ENCODE data around the gene SLC22A6. TPM values are rescaled to one million over a fixed set of nuclear protein-coding genes. Genes with fewer than 3 reads are reported as not detected.

SLC22A6 gene
- total and polyA plus RNA-seq, 2 experiments from 2014 or later: not detected

DNA sequence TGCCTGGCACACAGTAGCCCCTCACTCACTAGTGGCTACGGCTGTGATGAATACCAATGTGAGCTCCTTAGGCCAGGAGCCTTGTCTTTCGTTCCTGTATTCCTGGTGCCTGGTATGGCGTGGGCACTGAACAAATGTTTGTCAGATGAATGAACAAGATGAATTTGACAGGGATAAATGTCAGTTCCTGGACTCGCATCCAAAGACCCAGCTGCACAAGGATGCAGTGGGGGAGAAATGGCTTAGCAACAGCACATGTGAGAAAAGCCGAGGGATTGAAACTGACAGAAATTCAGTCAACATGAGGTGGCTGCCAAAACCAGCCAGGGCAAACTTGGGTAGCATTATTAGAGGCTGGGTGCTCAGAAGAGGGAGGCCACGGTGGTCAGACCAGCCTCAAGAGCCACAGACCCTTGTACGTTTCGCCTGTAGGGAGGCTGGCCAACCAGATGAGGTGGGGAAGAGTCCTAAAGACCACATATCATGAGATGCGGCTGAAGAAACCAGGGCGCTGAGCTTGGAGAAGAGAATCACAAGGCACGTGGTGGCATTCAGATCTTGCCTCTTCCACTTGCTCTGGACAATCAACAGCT lies 38.6 kb upstream of the SLC22A6 start:
- no peak overlapping the region for H3K27ac Mint-ChIP-seq
- ATAC-seq (no peak), DNase-seq (ENCODE audit: low spot score) (no peak)
- Histone ChIP-seq H2AFZ (peak overlapping the region; percentile 83), H3K4me2 (0 out of 2 replicates have a peak overlapping the region, but pooled peaks have one; percentile 18), H3K27ac (ENCODE audit: low read depth) (no peak overlapping the region), H3K9me2 (ENCODE audit: insufficient read depth) (no peaks in the 10 kb centered on the region), H4K20me1 (replicated peaks; ENCODE audit: insufficient read depth) (no peaks in the 10 kb centered on the region), H3K27me3 (ENCODE audit: insufficient read depth) (no peaks in the 10 kb centered on the region; the same call in 1 of the 2 replicates), H3K79me2 (replicated peaks; ENCODE audit: insufficient read depth) (no peaks in the 10 kb centered on the region), H3K4me1 (ENCODE audit: insufficient read depth) (no peaks in the 10 kb centered on the region; the same call in 1 of the 2 replicates), H3K36me3 (ENCODE audit: insufficient read depth) (no peaks in the 10 kb centered on the region), H3F3A (replicated peaks; ENCODE audit: low read depth) (no peaks in the 10 kb centered on the region), H3K4me3 (no peak overlapping the region)
- H3K4me3 Mint-ChIP-seq: no peak overlapping the region
- peaks cover 16% of the 10 kb centered on the region for H3K9me3 Mint-ChIP-seq
- no peaks in the 10 kb centered on the region; the same call in 2 of the 3 replicates for H3K36me3 Mint-ChIP-seq (ENCODE audit: low read depth)
- peaks cover 7% of the 10 kb centered on the region for H3K27me3 Mint-ChIP-seq (ENCODE audit: insufficient read depth, low read depth, poor library complexity)
- TF ChIP-seq EZH2phosphoT487 (IDR thresholded peaks at IDR 0.05; ENCODE audit: unreplicated experiment): no peak
- TF ChIP-seq ZNF331 (CRISPR knock-in tag; IDR thresholded peaks at IDR 0.05; ENCODE audit: low read depth): no peak
- TF ChIP-seq NANOG (IDR thresholded peaks at IDR 0.05; ENCODE audit: borderline replicate concordance): no peak
- TF ChIP-seq EZH2 (IDR thresholded peaks at IDR 0.05; ENCODE audit: low read depth, unreplicated experiment): no peak
- TF ChIP-seq, protein P1, sequence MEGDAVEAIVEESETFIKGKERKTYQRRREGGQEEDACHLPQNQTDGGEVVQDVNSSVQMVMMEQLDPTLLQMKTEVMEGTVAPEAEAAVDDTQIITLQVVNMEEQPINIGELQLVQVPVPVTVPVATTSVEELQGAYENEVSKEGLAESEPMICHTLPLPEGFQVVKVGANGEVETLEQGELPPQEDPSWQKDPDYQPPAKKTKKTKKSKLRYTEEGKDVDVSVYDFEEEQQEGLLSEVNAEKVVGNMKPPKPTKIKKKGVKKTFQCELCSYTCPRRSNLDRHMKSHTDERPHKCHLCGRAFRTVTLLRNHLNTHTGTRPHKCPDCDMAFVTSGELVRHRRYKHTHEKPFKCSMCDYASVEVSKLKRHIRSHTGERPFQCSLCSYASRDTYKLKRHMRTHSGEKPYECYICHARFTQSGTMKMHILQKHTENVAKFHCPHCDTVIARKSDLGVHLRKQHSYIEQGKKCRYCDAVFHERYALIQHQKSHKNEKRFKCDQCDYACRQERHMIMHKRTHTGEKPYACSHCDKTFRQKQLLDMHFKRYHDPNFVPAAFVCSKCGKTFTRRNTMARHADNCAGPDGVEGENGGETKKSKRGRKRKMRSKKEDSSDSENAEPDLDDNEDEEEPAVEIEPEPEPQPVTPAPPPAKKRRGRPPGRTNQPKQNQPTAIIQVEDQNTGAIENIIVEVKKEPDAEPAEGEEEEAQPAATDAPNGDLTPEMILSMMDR (conservative IDR thresholded peaks at IDR 0.05; ENCODE audit: low read depth in 2 of 2): no peak
- TF ChIP-seq STAT1 (IDR thresholded peaks at IDR 0.05; ENCODE audit: unreplicated experiment): no peak
- H3K4me1 Mint-ChIP-seq: peaks cover 9% of the 10 kb centered on the region

GRCh38 chr11:63022441-63022840 lies 37.7 kb upstream of the SLC22A6 start:
- Histone ChIP-seq H3K4me3 (no peak overlapping the region), H4K20me1 (replicated peaks; ENCODE audit: insufficient read depth) (no peaks in the 10 kb centered on the region), H3K27ac (ENCODE audit: low read depth) (no peak overlapping the region), H2AFZ (no peak overlapping the region), H3K36me3 (ENCODE audit: insufficient read depth) (no peaks in the 10 kb centered on the region), H3K4me2 (no peak overlapping the region), H3F3A (replicated peaks; ENCODE audit: low read depth) (no peaks in the 10 kb centered on the region), H3K79me2 (replicated peaks; ENCODE audit: insufficient read depth) (no peaks in the 10 kb centered on the region), H3K9me2 (ENCODE audit: insufficient read depth) (no peaks in the 10 kb centered on the region), H3K27me3 (ENCODE audit: insufficient read depth) (no peaks in the 10 kb centered on the region; the same call in 1 of the 2 replicates), H3K4me1 (ENCODE audit: insufficient read depth) (peaks cover 4% of the 10 kb centered on the region; the same call in 1 of the 2 replicates)
- Mint-ChIP-seq H3K36me3 (ENCODE audit: low read depth) (no peaks in the 10 kb centered on the region; the same call in 2 of the 3 replicates), H3K4me3 (no peak overlapping the region), H3K9me3 (peaks cover 12% of the 10 kb centered on the region), H3K27ac (no peak overlapping the region), H3K4me1 (peaks cover 13% of the 10 kb centered on the region), H3K27me3 (ENCODE audit: insufficient read depth, low read depth, poor library complexity) (peaks cover 11% of the 10 kb centered on the region)
- no peak for TF ChIP-seq CREB1 (CRISPR knock-in tag; IDR thresholded peaks at IDR 0.05; ENCODE audit: low read depth)
- no peak for TF ChIP-seq ETS1 (IDR thresholded peaks at IDR 0.05)
- TF ChIP-seq ZNF331 (CRISPR knock-in tag; IDR thresholded peaks at IDR 0.05; ENCODE audit: low read depth): no peak
- TF ChIP-seq NANOG (IDR thresholded peaks at IDR 0.05; ENCODE audit: borderline replicate concordance): no peak
- ATAC-seq (no peak), DNase-seq (ENCODE audit: low spot score) (no peak)

All from GM23338 (cell line).